ENCODE measurements around the gene FOXP2.

- TF ChIP-seq CTCF (IDR thresholded peaks at IDR 0.05; ENCODE audit: low read depth, low read length, missing input control) = no peak
- TF ChIP-seq MAX (IDR thresholded peaks at IDR 0.05) = no peak
- TF ChIP-seq, protein P1, sequence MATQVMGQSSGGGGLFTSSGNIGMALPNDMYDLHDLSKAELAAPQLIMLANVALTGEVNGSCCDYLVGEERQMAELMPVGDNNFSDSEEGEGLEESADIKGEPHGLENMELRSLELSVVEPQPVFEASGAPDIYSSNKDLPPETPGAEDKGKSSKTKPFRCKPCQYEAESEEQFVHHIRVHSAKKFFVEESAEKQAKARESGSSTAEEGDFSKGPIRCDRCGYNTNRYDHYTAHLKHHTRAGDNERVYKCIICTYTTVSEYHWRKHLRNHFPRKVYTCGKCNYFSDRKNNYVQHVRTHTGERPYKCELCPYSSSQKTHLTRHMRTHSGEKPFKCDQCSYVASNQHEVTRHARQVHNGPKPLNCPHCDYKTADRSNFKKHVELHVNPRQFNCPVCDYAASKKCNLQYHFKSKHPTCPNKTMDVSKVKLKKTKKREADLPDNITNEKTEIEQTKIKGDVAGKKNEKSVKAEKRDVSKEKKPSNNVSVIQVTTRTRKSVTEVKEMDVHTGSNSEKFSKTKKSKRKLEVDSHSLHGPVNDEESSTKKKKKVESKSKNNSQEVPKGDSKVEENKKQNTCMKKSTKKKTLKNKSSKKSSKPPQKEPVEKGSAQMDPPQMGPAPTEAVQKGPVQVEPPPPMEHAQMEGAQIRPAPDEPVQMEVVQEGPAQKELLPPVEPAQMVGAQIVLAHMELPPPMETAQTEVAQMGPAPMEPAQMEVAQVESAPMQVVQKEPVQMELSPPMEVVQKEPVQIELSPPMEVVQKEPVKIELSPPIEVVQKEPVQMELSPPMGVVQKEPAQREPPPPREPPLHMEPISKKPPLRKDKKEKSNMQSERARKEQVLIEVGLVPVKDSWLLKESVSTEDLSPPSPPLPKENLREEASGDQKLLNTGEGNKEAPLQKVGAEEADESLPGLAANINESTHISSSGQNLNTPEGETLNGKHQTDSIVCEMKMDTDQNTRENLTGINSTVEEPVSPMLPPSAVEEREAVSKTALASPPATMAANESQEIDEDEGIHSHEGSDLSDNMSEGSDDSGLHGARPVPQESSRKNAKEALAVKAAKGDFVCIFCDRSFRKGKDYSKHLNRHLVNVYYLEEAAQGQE (IDR thresholded peaks at IDR 0.05) = no peak
- TF ChIP-seq TAF1 (conservative IDR thresholded peaks at IDR 0.05) = no peak
- TF ChIP-seq HNF4G (IDR thresholded peaks at IDR 0.05) = no peak
- no peak for TF ChIP-seq EGR1 (IDR thresholded peaks at IDR 0.05; ENCODE audit: low read depth in 2 of 2)
- no peak for TF ChIP-seq RAD21 (IDR thresholded peaks at IDR 0.05)
- TF ChIP-seq GABPA (IDR thresholded peaks at IDR 0.05 in 1 of 2, conservative IDR thresholded peaks at IDR 0.05 in 1 of 2) = no peak
- TF ChIP-seq FOXA1 (IDR thresholded peaks at IDR 0.05) = no peak
- no peak for TF ChIP-seq JUND (IDR thresholded peaks at IDR 0.05)
- TF ChIP-seq ATF3 (IDR thresholded peaks at IDR 0.05) = no peak
- no peak for TF ChIP-seq YY1 (IDR thresholded peaks at IDR 0.05)
- no peak for TF ChIP-seq SP1 (IDR thresholded peaks at IDR 0.05)
- no peak for TF ChIP-seq RXRA (IDR thresholded peaks at IDR 0.05)
Measured at GRCh38 chr7:114589436-114589835, 174.8 kb downstream of the FOXP2 start.
